Measurements from ENCODE around the gene SUCLG2.

SUCLG2 gene

GRCh38 chr3:67654099-67654843 lies at the start of gene SUCLG2:
TSS of gene SUCLG2 (minus strand) at chr3:67654612. CDS start at chr3:67654586, 26 bp downstream.
- DNase-seq: no peak

GRCh38 chr3:67700596-67700995 lies 46.2 kb upstream of the SUCLG2 start:
- no peak for DNase-seq

- no peak for DNase-seq
Observed at GRCh38 chr3:67699882-67700281, 45.5 kb upstream of the SUCLG2 start.

GRCh38 chr3:67692621-67693020 lies 38.2 kb upstream of the SUCLG2 start:
- DNase-seq: no peak

GRCh38 chr3:67691926-67692325 lies 37.5 kb upstream of the SUCLG2 start:
- DNase-seq: no peak

GRCh38 chr3:67691207-67691606 lies 36.8 kb upstream of the SUCLG2 start:
- no peak for DNase-seq

GRCh38 chr3:67689806-67690205 lies 35.4 kb upstream of the SUCLG2 start:
- DNase-seq: no peak

GRCh38 chr3:67688231-67688630 lies 33.8 kb upstream of the SUCLG2 start:
- DNase-seq: no peak

GRCh38 chr3:67686069-67686468 lies 31.7 kb upstream of the SUCLG2 start:
- no peak for DNase-seq

- no peak for DNase-seq
Observed at GRCh38 chr3:67685499-67685898, 31.1 kb upstream of the SUCLG2 start.

- DNase-seq: no peak
Observed at GRCh38 chr3:67684211-67684610, 29.8 kb upstream of the SUCLG2 start.

- no peak for DNase-seq
Observed at GRCh38 chr3:67683522-67683921, 29.1 kb upstream of the SUCLG2 start.

GRCh38 chr3:67678665-67679064 lies 24.3 kb upstream of the SUCLG2 start:
- no peak for DNase-seq

- no peak for DNase-seq
Observed at GRCh38 chr3:67674055-67674454, 19.6 kb upstream of the SUCLG2 start.

GRCh38 chr3:67662733-67663132 lies 8.3 kb upstream of the SUCLG2 start:
- DNase-seq: no peak

GRCh38 chr3:67661089-67661488 lies 6.7 kb upstream of the SUCLG2 start:
- no peak for DNase-seq

- no peak for DNase-seq
Observed at GRCh38 chr3:67657192-67657591, 2.8 kb upstream of the SUCLG2 start.

GRCh38 chr3:67656614-67657013 lies 2.2 kb upstream of the SUCLG2 start:
- no peak for DNase-seq

- DNase-seq: no peak
Observed at GRCh38 chr3:67655364-67656121, 1.1 kb upstream of the SUCLG2 start.

- DNase-seq: no peak
Observed at GRCh38 chr3:67654844-67655177, 399 bp upstream of the SUCLG2 start.

- DNase-seq: no peak
Observed at GRCh38 chr3:67653425-67654098, 850 bp downstream of the SUCLG2 start.

- no peak for DNase-seq
Observed at GRCh38 chr3:67650084-67650483, 4.3 kb downstream of the SUCLG2 start.

GRCh38 chr3:67649681-67650080 lies 4.7 kb downstream of the SUCLG2 start:
- DNase-seq: no peak

GRCh38 chr3:67648701-67649100 lies 5.7 kb downstream of the SUCLG2 start:
- DNase-seq: no peak

Measured in NCI-H2081 treated with DMSO at 0.1 percent for 48 hours (cell line).